B cell (primary cell): ENCODE data around the gene ANKRD44. TPM values are rescaled to one million over a fixed set of nuclear protein-coding genes. Genes with fewer than 3 reads are reported as not detected.
A peak's percentile ranks its signal among the peaks of the same experiment; 100 is the strongest.

ENCODE experiments used
- ATAC-seq: fragments of 200-7000 bp; cut with Tn5 transposase; one replicate; pipeline ENCODE4 v1.10.0; 2021; ENCODE audit warnings: low read depth, mild to moderate bottlenecking, moderate number of reproducible peaks, moderate library complexity
- CTCF ChIA-PET: fragments of 350-600 bp; sonication (Branson Sonifier 250); formaldehyde crosslinking; loops from one replicate; lab custom pipeline; 2021; ENCODE audit warnings: antibody characterized with exemption, inconsistent platforms; lab: Charles Lee
- POLR2A ChIA-PET: fragments of 350-600 bp; sonication (Branson Sonifier 250); formaldehyde crosslinking; loops from one replicate; lab custom pipeline; 2021; ENCODE audit warnings: antibody characterized with exemption; lab: Charles Lee
- DNase-seq: peaks from one replicate; pipeline ENCODE4 v3.0.0; 2013
- H2AFZ ChIP-seq: 2 replicates; pipeline ENCODE4 v1.6.1; 2012; ENCODE audit warnings: mild to moderate bottlenecking, low read depth, low read length; ENCODE audit not compliant: insufficient read depth, poor library complexity, severe bottlenecking
- H3K27ac ChIP-seq, 2 donors: 1 replicate in 1 of 2; 2 replicates in 1 of 2; pipeline ENCODE4 v1.5.1; 2012 to 2013; ENCODE audit warnings: low read length in 2 of 2, mild to moderate bottlenecking in 2 of 2, moderate library complexity in 1 of 2
- H3K27me3 ChIP-seq, 4 experiments: fragments of 200-600 bp in 1 of 4; sonication (generic) in 1 of 4; replicated peaks in 1 of 4; 1 replicate in 2 of 4; 2 replicates in 2 of 4; pipeline versions ENCODE4 v1.6.1 to v1.7.0; 2013 to 2016; ENCODE audit warnings: low read length in 3 of 4, mild to moderate bottlenecking in 2 of 4, mixed read lengths in 1 of 4, moderate library complexity in 1 of 4; ENCODE audit not compliant: insufficient read depth in 4 of 4, control insufficient read depth in 3 of 4; ENCODE audit errors: control extremely low read depth in 1 of 4
- H3K36me3 ChIP-seq, 2 experiments: replicated peaks in 1 of 2; 1 replicate in 1 of 2; 2 replicates in 1 of 2; pipeline versions ENCODE4 v1.6.1 to v1.7.1; 2013; ENCODE audit warnings: low read length in 1 of 2; ENCODE audit not compliant: insufficient read depth in 2 of 2, control insufficient read depth in 1 of 2; ENCODE audit errors: control extremely low read depth in 1 of 2, extremely low read depth in 1 of 2
- H3K4me1 ChIP-seq, 2 donors: fragments of 200-600 bp in 1 of 2; sonication (generic) in 1 of 2; 1 replicate in 1 of 2; 2 replicates in 1 of 2; pipeline versions ENCODE4 v1.5.1 to v1.6.1; 2013 to 2017; ENCODE audit warnings: low read length in 2 of 2; ENCODE audit not compliant: control insufficient read depth in 2 of 2, insufficient read depth in 2 of 2
- H3K4me2 ChIP-seq: replicated peaks from 2 replicates; pipeline ENCODE3; 2012; ENCODE audit warnings: mild to moderate bottlenecking, low read depth, low read length; ENCODE audit not compliant: poor library complexity, severe bottlenecking
- H3K4me3 ChIP-seq, 5 experiments: fragments of 200-600 bp in 1 of 5; sonication (generic) in 1 of 5; 1 replicate in 3 of 5; 2 replicates in 2 of 5; pipeline versions ENCODE4 v1.5.1 to v1.7.0; 2011 to 2016; ENCODE audit warnings: low read length in 4 of 5, mild to moderate bottlenecking in 4 of 5, low read depth in 2 of 5, control low read depth in 1 of 5, moderate library complexity in 1 of 5; ENCODE audit not compliant: insufficient read depth in 1 of 5; ENCODE audit errors: control extremely low read depth in 1 of 5, extremely low read depth in 1 of 5
- H3K79me2 ChIP-seq: fragments of 200-600 bp; sonication (generic); one replicate; pipeline ENCODE4 v1.6.0; 2016; ENCODE audit warnings: low read length; ENCODE audit not compliant: control insufficient read depth, insufficient read depth
- H3K9ac ChIP-seq: fragments of 200-600 bp; sonication (generic); 2 replicates; pipeline ENCODE4 v1.6.1; 2017; ENCODE audit warnings: mild to moderate bottlenecking, low read length, moderate library complexity
- H3K9me3 ChIP-seq, 3 donors: one replicate each; pipeline versions ENCODE4 v1.6.1 to v1.7.1; 2013; ENCODE audit warnings: low read length in 2 of 3; ENCODE audit not compliant: control insufficient read depth in 2 of 3, insufficient read depth in 1 of 3; ENCODE audit errors: control extremely low read depth in 1 of 3
- H4K20me1 ChIP-seq: 2 replicates; pipeline ENCODE4 v1.6.0; 2012; ENCODE audit warnings: mild to moderate bottlenecking, low read length; ENCODE audit not compliant: insufficient read depth, control insufficient read depth, poor library complexity, severe bottlenecking
- H3K27ac Mint-ChIP-seq: one replicate; pipeline ENCODE4 v1.8.0; 2021; ENCODE audit warnings: mixed read lengths
- H3K27me3 Mint-ChIP-seq: one replicate; pipeline ENCODE4 v1.8.0; 2021; ENCODE audit warnings: mixed read lengths
- H3K4me1 Mint-ChIP-seq: one replicate; pipeline ENCODE4 v1.8.0; 2021; ENCODE audit warnings: mixed read lengths
- H3K4me3 Mint-ChIP-seq: one replicate; pipeline ENCODE4 v1.8.0; 2021; ENCODE audit warnings: mixed read lengths
- H3K9me3 Mint-ChIP-seq: one replicate; pipeline ENCODE4 v1.8.0; 2022; ENCODE audit warnings: mixed read lengths; ENCODE audit not compliant: insufficient read depth
- CTCF ChIP-seq: fragments of 200-600 bp; IDR thresholded peaks from one replicate; pipeline ENCODE4 v1.8.0; 2022; ENCODE audit warnings: antibody characterized with exemption, mild to moderate bottlenecking
- EZH2 ChIP-seq: IDR thresholded peaks from 2 replicates; pipeline ENCODE4 v1.6.1; 2012; ENCODE audit warnings: borderline replicate concordance, low read depth, mild to moderate bottlenecking, moderate library complexity, low read length; ENCODE audit not compliant: insufficient read depth, poor library complexity, severe bottlenecking
- WGBS: methylation state at CpG from one replicate; pipeline ENCODE4 v1.1.5; 2013; ENCODE audit warnings: missing lambda C conversion rate; ENCODE audit not compliant: insufficient coverage; 5-methylcytosine and 5-hydroxymethylcytosine counted together
- intact Hi-C: fragments of 100-400 bp; cut with micrococcal nuclease; formaldehyde crosslinking; loops from one replicate; pipeline ENCODE4 v1.10.0; 2022
- polyA plus RNA-seq: library from polyadenylated mRNA; depleted of rRNA; stranded (reverse); fragments of >200 nt; gene quantifications from 2 replicates; pipeline ENCODE4 v1.2.3, GENCODE V29; 2012
- total RNA-seq, 2 donors: library from RNA; stranded (reverse); fragments of 120-200 nt in 1 of 2; gene quantifications; 1 replicate in 1 of 2; 2 replicates in 1 of 2; pipeline versions ENCODE4 v1.2.3 to v1.2.4, GENCODE V29; 2013 to 2022

The ANKRD44 gene
- total and polyA plus RNA-seq, 2 donors (not counting 1 experiment from before 2014, with no cell fraction given): 92.6 to 457 TPM

- no peak for TF ChIP-seq EZH2
- TF ChIP-seq CTCF: no peak
- CTCF ChIA-PET: interaction anchor here (2.5 kb wide), 1 partner anchor 52 kb away, joined by 6 read pairs; no protein-coding TSS in a partner anchor
- H3K9me3 Mint-ChIP-seq: no peaks in the 10 kb centered on the region
- ATAC-seq (no peak), DNase-seq (no peak)
- Histone ChIP-seq H3K9ac (no peak overlapping the region), H3K4me1 (peaks cover 81 to 83% of the 10 kb centered on the region in 2 donors), H3K27ac (peak overlapping the region; percentile 50 to 93), H3K27me3 (no peaks in the 10 kb centered on the region), H3K36me3 (peaks cover 0 to 22% of the 10 kb centered on the region in 2 experiments), H3K9me3 (peaks cover 0 to 6% (median 0%) of the 10 kb centered on the region in 3 donors), H3K79me2 (peaks cover 86% of the 10 kb centered on the region), H3K4me3 (no peak overlapping the region), H4K20me1 (peaks cover 14% of the 10 kb centered on the region), H3K4me2 (peak overlapping the region; percentile 7), H2AFZ (no peak overlapping the region)
- intact Hi-C loops: loop anchor here (2.0 kb wide), 1 partner anchor 19 kb away; no protein-coding TSS in a partner anchor
- 80% methylated on average over 1 of the region's 3 CpGs for WGBS
- POLR2A ChIA-PET: no interaction called here
- peak overlapping the region; percentile 43 for H3K4me3 Mint-ChIP-seq
- H3K4me1 Mint-ChIP-seq: peaks cover 79% of the 10 kb centered on the region
- no peaks in the 10 kb centered on the region for H3K27me3 Mint-ChIP-seq
- peak overlapping the region; percentile 86 for H3K27ac Mint-ChIP-seq
Observed at GRCh38 chr2:197259470-197259999, 51.0 kb downstream of the ANKRD44 start.

- H3K27me3 Mint-ChIP-seq: no peaks in the 10 kb centered on the region
- peak overlapping the region; percentile 86 for H3K27ac Mint-ChIP-seq
- ChIA-PET CTCF (interaction anchor here (2.5 to 2.6 kb wide), 2 partner anchors 51 to 67 kb away, joined by 6 to 9 read pairs; no protein-coding TSS in a partner anchor), POLR2A (no interaction called here)
- H3K36me3 ChIP-seq: peaks cover 1 to 14% of the 10 kb centered on the region in 2 experiments
- peak overlapping the region; percentile 19 for H3K4me2 ChIP-seq
- H3K4me3 Mint-ChIP-seq: peak overlapping the region; percentile 43
- no CpG with 5 or more reads among the region's 2 CpGs for WGBS
- peak; percentile 59 for DNase-seq
- TF ChIP-seq EZH2 (no peak), CTCF (no peak)
- ATAC-seq: no peak
- no peaks in the 10 kb centered on the region for H3K9me3 Mint-ChIP-seq
- H3K9ac ChIP-seq: peak overlapping the region; percentile 11
- H3K4me1 ChIP-seq: peaks cover 81 to 83% of the 10 kb centered on the region in 2 donors
- H3K27ac ChIP-seq: peak overlapping the region; percentile 50 to 93
- H3K4me3 ChIP-seq: no peak overlapping the region
- peaks cover 86% of the 10 kb centered on the region for H3K79me2 ChIP-seq
- intact Hi-C loops: loop anchor here (2.0 kb wide), 1 partner anchor 18 kb away; no protein-coding TSS in a partner anchor
- H4K20me1 ChIP-seq: peaks cover 4% of the 10 kb centered on the region
- H2AFZ ChIP-seq: no peak overlapping the region
- H3K27me3 ChIP-seq: no peaks in the 10 kb centered on the region
- peaks cover 77% of the 10 kb centered on the region for H3K4me1 Mint-ChIP-seq
- peaks cover 0 to 6% (median 0%) of the 10 kb centered on the region in 3 donors for H3K9me3 ChIP-seq
Observed at GRCh38 chr2:197258580-197258979, 52.0 kb downstream of the ANKRD44 start.
